IMR-90 (cell line): Measurements from ENCODE around the gene CPEB3. TPM values are rescaled to one million over a fixed set of nuclear protein-coding genes. Genes with fewer than 3 reads are reported as not detected.

Source experiments
- ATAC-seq: fragments of 200-7000 bp; cut with Tn5 transposase; 2 replicates; pipeline ENCODE4 v1.9.1; 2020; ENCODE audit warnings: low read depth, mild to moderate bottlenecking, moderate library complexity
- BruUV-seq: library from RNA; stranded (reverse); fragments of 400-500 nt; replicated peaks from 2 replicates; lab custom pipeline; 2021; lab: Mats Ljungman, UMichigan
- CTCF ChIA-PET: fragments of 300-600 bp; formaldehyde crosslinking; extraction: SDS; loops from one replicate; lab custom pipeline; 2021; ENCODE audit warnings: antibody characterized with exemption; lab: Yijun Ruan, JAX
- POLR2A ChIA-PET: fragments of 300-600 bp; sonication (Branson Sonifier 250); formaldehyde crosslinking; loops from one replicate; lab custom pipeline; 2022; ENCODE audit warnings: antibody characterized with exemption; ENCODE audit not compliant: unreplicated experiment; lab: Charles Lee
- DNase-seq: peaks from one replicate; pipeline ENCODE4 v3.0.0; 2013
- H2AFZ ChIP-seq: replicated peaks from 2 replicates; pipeline ENCODE3; 2013; ENCODE audit warnings: low read length, mild to moderate bottlenecking; ENCODE audit not compliant: poor library complexity
- H2AK5ac ChIP-seq: 2 replicates; pipeline ENCODE4 v1.6.1; 2013; ENCODE audit warnings: low read depth, low read length, inconsistent platforms
- H2AK9ac ChIP-seq: replicated peaks from 2 replicates; pipeline ENCODE3; 2013; ENCODE audit warnings: mild to moderate bottlenecking, low read depth, low read length, moderate library complexity; ENCODE audit not compliant: poor library complexity
- H2BK120ac ChIP-seq: 2 replicates; pipeline ENCODE4 v1.6.1; 2013; ENCODE audit warnings: low read depth, low read length, inconsistent platforms
- H2BK15ac ChIP-seq: 3 replicates; pipeline ENCODE4 v1.6.1; 2013; ENCODE audit warnings: low read depth, low read length, inconsistent platforms
- H2BK20ac ChIP-seq: 2 replicates; pipeline ENCODE4 v1.6.1; 2013; ENCODE audit warnings: low read depth, mild to moderate bottlenecking, inconsistent platforms, low read length, moderate library complexity
- H2BK5ac ChIP-seq: 2 replicates; pipeline ENCODE4 v1.6.1; 2013; ENCODE audit warnings: mild to moderate bottlenecking, low read depth, low read length, inconsistent platforms; ENCODE audit not compliant: poor library complexity, severe bottlenecking
- H3K14ac ChIP-seq: replicated peaks from 2 replicates; pipeline ENCODE4 v1.6.1; 2013; ENCODE audit warnings: low read depth, low read length, inconsistent platforms
- H3K18ac ChIP-seq: 2 replicates; pipeline ENCODE4 v1.6.1; 2013; ENCODE audit warnings: low read depth, low read length, control low read depth
- H3K23ac ChIP-seq: 2 replicates; pipeline ENCODE4 v1.6.1; 2013; ENCODE audit warnings: low read depth, low read length, inconsistent platforms
- H3K27ac ChIP-seq: 2 replicates; pipeline ENCODE4 v1.5.1; 2013; ENCODE audit warnings: mild to moderate bottlenecking, control low read depth, low read length; ENCODE audit not compliant: insufficient read depth
- H3K27me3 ChIP-seq: 2 replicates; pipeline ENCODE4 v1.6.1; 2013; ENCODE audit warnings: low read length; ENCODE audit not compliant: control insufficient read depth, insufficient read depth
- H3K36me3 ChIP-seq: 2 replicates; pipeline ENCODE4 v1.6.1; 2013; ENCODE audit warnings: low read length, mixed read lengths; ENCODE audit not compliant: control insufficient read depth, insufficient read depth
- H3K4ac ChIP-seq: 2 replicates; pipeline ENCODE4 v1.6.1; 2013; ENCODE audit warnings: low read depth, low read length, inconsistent platforms
- H3K4me1 ChIP-seq: 2 replicates; pipeline ENCODE4 v1.6.1; 2013; ENCODE audit warnings: low read length, mixed read lengths; ENCODE audit not compliant: control insufficient read depth, insufficient read depth
- H3K4me2 ChIP-seq: 2 replicates; pipeline ENCODE4 v1.6.1; 2013; ENCODE audit warnings: low read depth, mild to moderate bottlenecking, control low read depth, low read length, moderate library complexity
- H3K4me3 ChIP-seq: 2 replicates; pipeline ENCODE4 v1.5.1; 2013; ENCODE audit warnings: low read depth, mild to moderate bottlenecking, control low read depth, low read length, moderate library complexity; ENCODE audit not compliant: insufficient read depth
- H3K56ac ChIP-seq: 2 replicates; pipeline ENCODE4 v1.6.1; 2013; ENCODE audit warnings: low read length, inconsistent platforms; ENCODE audit not compliant: insufficient read depth; ENCODE audit errors: extremely low read depth
- H3K79me1 ChIP-seq, 2 experiments: 2 replicates each; pipeline ENCODE4 v1.6.1; 2013; ENCODE audit warnings: low read length in 2 of 2, inconsistent platforms in 1 of 2, low read depth in 1 of 2
- H3K9ac ChIP-seq: 2 replicates; pipeline ENCODE4 v1.6.1; 2013; ENCODE audit warnings: low read depth, low read length, control low read depth
- H3K9me1 ChIP-seq: 2 replicates; pipeline ENCODE4 v1.6.1; 2013; ENCODE audit warnings: low read length, inconsistent platforms; ENCODE audit not compliant: insufficient read depth
- H3K9me3 ChIP-seq: 2 replicates; pipeline ENCODE4 v1.6.1; 2013; ENCODE audit warnings: low read length; ENCODE audit not compliant: control insufficient read depth, insufficient read depth
- H4K20me1 ChIP-seq: 2 replicates; pipeline ENCODE4 v1.6.1; 2013; ENCODE audit warnings: low read length, inconsistent platforms; ENCODE audit not compliant: insufficient read depth
- H4K5ac ChIP-seq: 2 replicates; pipeline ENCODE4 v1.6.1; 2013; ENCODE audit warnings: mild to moderate bottlenecking, low read depth, low read length, control low read depth
- H4K8ac ChIP-seq, 2 experiments: 2 replicates each; pipeline ENCODE4 v1.6.1; 2013; ENCODE audit warnings: low read depth in 2 of 2, low read length in 2 of 2, control low read depth in 1 of 2, inconsistent platforms in 1 of 2
- H4K91ac ChIP-seq: 2 replicates; pipeline ENCODE4 v1.6.1; 2013; ENCODE audit warnings: low read depth, low read length, inconsistent platforms; ENCODE audit not compliant: insufficient read depth
- BHLHE40 ChIP-seq: fragments of 150-350 bp; IDR thresholded peaks from 2 replicates; pipeline ENCODE4 v1.6.1; 2016; ENCODE audit warnings: mild to moderate bottlenecking, low read depth, low read length
- CEBPB ChIP-seq: IDR thresholded peaks from 2 replicates; pipeline ENCODE4 v1.6.1; 2012; ENCODE audit warnings: low read depth, low read length, improper control_type of control experiment
- CHD1 ChIP-seq: IDR thresholded peaks from 2 replicates; pipeline ENCODE4 v1.6.1; 2012; ENCODE audit warnings: low read depth, low read length, improper control_type of control experiment
- FOS ChIP-seq: fragments of 150-350 bp; IDR thresholded peaks from 2 replicates; pipeline ENCODE4 v1.6.1; 2016; ENCODE audit warnings: low read depth, low read length
- MAFK ChIP-seq: IDR thresholded peaks from 2 replicates; pipeline ENCODE4 v1.6.1; 2012; ENCODE audit warnings: low read depth, low read length, improper control_type of control experiment
- MAZ ChIP-seq: IDR thresholded peaks from 2 replicates; pipeline ENCODE4 v1.6.1; 2012; ENCODE audit warnings: low read depth, mild to moderate bottlenecking, low read length, improper control_type of control experiment, moderate library complexity, borderline replicate concordance
- MXI1 ChIP-seq: IDR thresholded peaks from 2 replicates; pipeline ENCODE4 v1.6.1; 2012; ENCODE audit warnings: low read depth, mild to moderate bottlenecking, low read length, moderate library complexity, borderline replicate concordance
- NFE2L2 ChIP-seq: fragments of 150-350 bp; IDR thresholded peaks from 2 replicates; pipeline ENCODE4 v1.6.1; 2016; ENCODE audit warnings: low read depth, mild to moderate bottlenecking, low read length
- POLR2A ChIP-seq: IDR thresholded peaks from 2 replicates; pipeline ENCODE4 v1.6.1; 2012; ENCODE audit warnings: mild to moderate bottlenecking, low read depth, low read length
- RAD21 ChIP-seq: IDR thresholded peaks from 2 replicates; pipeline ENCODE4 v1.6.1; 2012; ENCODE audit warnings: low read length, improper control_type of control experiment
- RCOR1 ChIP-seq: IDR thresholded peaks from 2 replicates; pipeline ENCODE4 v1.6.1; 2012; ENCODE audit warnings: mild to moderate bottlenecking, low read length, improper control_type of control experiment; ENCODE audit not compliant: insufficient replicate concordance
- RFX5 ChIP-seq: IDR thresholded peaks from 2 replicates; pipeline ENCODE4 v1.8.0; 2012; ENCODE audit warnings: low read depth, mild to moderate bottlenecking, low read length, moderate library complexity
- SMC3 ChIP-seq: fragments of 150-350 bp; IDR thresholded peaks from 2 replicates; pipeline ENCODE4 v1.6.1; 2016; ENCODE audit warnings: low read depth, mild to moderate bottlenecking, antibody characterized with exemption, low read length, moderate library complexity
- WGBS, 2 experiments: methylation state at CpG; one replicate each; pipeline versions ENCODE4 v1.1.5 to v1.1.7; 2013; ENCODE audit warnings: missing lambda C conversion rate in 2 of 2; ENCODE audit not compliant: insufficient read length in 1 of 2; ENCODE audit errors: extremely low coverage in 2 of 2; 5-methylcytosine and 5-hydroxymethylcytosine counted together
- dilution Hi-C: fragments of 300-500 bp; cut with HindIII; formaldehyde crosslinking; loops from one replicate; pipeline ENCODE4 v1.14.3; 2018; ENCODE audit warnings: low sequenced_read_pairs; ENCODE audit not compliant: unreplicated experiment
- in situ Hi-C: fragments of 300-500 bp; cut with MboI; formaldehyde crosslinking; loops from 3 replicates; pipeline ENCODE4 v1.14.3; 2019; ENCODE audit warnings: low sequenced_read_pairs, inconsistent platforms, mixed read lengths
- intact Hi-C: fragments of 100-400 bp; cut with micrococcal nuclease; formaldehyde crosslinking; loops from 2 replicates; pipeline ENCODE4 v1.10.0; 2022
- polyA plus RNA-seq, 3 experiments: library from polyadenylated mRNA; depleted of rRNA; stranded (reverse); fragments of >200 nt; gene quantifications; 2 replicates each; pipeline ENCODE4 v1.2.3, GENCODE V29; 2012; ENCODE audit warnings: low replicate concordance in 1 of 3
- total RNA-seq: library from RNA; depleted of rRNA; stranded (reverse); fragments of >200 nt; gene quantifications from 2 replicates; pipeline ENCODE4 v1.2.3, GENCODE V29; 2012
- TF ChIP-seq, protein P1 (sequence below): fragments of 150-350 bp; IDR thresholded peaks from 2 replicates; pipeline ENCODE4 v1.6.1; 2016; ENCODE audit warnings: low read depth, mild to moderate bottlenecking, low read length, moderate library complexity, borderline replicate concordance
- TF ChIP-seq, protein P2 (sequence below): fragments of 150-350 bp; IDR thresholded peaks from 2 replicates; pipeline ENCODE4 v1.6.1; 2017; ENCODE audit warnings: mild to moderate bottlenecking, antibody characterized with exemption, low read length, low read depth
- TF ChIP-seq, protein P3 (sequence below): conservative IDR thresholded peaks from 2 replicates; pipeline ENCODE4 v1.5.1; 2012; ENCODE audit warnings: mild to moderate bottlenecking, low read depth, low read length, improper control_type of control experiment

The CPEB3 gene
- total and polyA plus RNA-seq, 2 of the 4 experiments (the other 2 are of a cell fraction): 0.18 to 0.36 TPM

DNA sequence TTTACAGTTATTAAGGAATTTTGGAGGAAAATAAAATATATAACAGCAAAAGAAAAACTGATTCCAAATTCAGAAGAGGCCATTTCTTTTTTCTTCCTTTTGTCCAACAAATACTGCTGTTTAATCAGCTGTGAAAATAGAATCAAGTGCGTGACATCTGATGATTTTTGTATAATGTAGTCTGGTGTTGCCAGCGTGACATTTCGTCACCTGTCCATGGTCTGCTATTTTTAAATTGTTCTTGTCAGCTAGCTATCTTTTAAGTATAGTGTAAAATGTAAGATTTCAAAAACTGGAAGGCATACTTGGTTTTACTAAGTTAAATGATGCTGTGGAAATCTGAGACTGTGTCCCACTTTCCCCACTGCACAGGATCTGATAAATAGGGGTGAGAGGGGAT is 105.9 kb downstream of the CPEB3 start:
- dilution Hi-C loops: no loop called here
- Histone ChIP-seq H2AK9ac (no peak overlapping the region), H3K56ac (no peak overlapping the region), H2BK20ac (no peak overlapping the region), H3K27ac (no peak overlapping the region), H2AFZ (no peak overlapping the region), H4K8ac (no peak overlapping the region), H3K79me1 (no peaks in the 10 kb centered on the region), H4K20me1 (no peaks in the 10 kb centered on the region), H3K36me3 (no peaks in the 10 kb centered on the region), H3K4me1 (no peaks in the 10 kb centered on the region), H3K9me1 (no peaks in the 10 kb centered on the region), H2BK120ac (no peak overlapping the region), H2BK5ac (no peak overlapping the region), H3K4me3 (no peak overlapping the region), H2AK5ac (no peak overlapping the region), H3K14ac (no peak overlapping the region), H4K91ac (no peak overlapping the region), H3K27me3 (no peaks in the 10 kb centered on the region), H3K9me3 (no peaks in the 10 kb centered on the region), H3K4ac (no peak overlapping the region), H3K23ac (no peak overlapping the region), H3K9ac (no peak overlapping the region), H2BK15ac (no peak overlapping the region), H3K4me2 (no peak overlapping the region), H3K18ac (no peak overlapping the region), H4K5ac (no peak overlapping the region)
- WGBS, 2 experiments: no CpG with 5 or more reads among the region's 3 CpGs
- no TSS peak for BruUV-seq
- no peak for DNase-seq
- no peak for ATAC-seq
- POLR2A ChIA-PET: no interaction called here
- intact Hi-C loops: no loop called here
- in situ Hi-C loops: no loop called here
- CTCF ChIA-PET: interaction anchor here (1.4 kb wide), 1 partner anchor 108 kb away, joined by 5 read pairs; no protein-coding TSS in a partner anchor
- TF ChIP-seq BHLHE40 (no peak), MXI1 (no peak), FOS (no peak), NFE2L2 (no peak), CHD1 (no peak), MAFK (no peak), SMC3 (no peak), POLR2A (no peak), RCOR1 (no peak), MAZ (no peak), RAD21 (no peak), CEBPB (no peak), RFX5 (no peak)
- TF ChIP-seq, protein P1, sequence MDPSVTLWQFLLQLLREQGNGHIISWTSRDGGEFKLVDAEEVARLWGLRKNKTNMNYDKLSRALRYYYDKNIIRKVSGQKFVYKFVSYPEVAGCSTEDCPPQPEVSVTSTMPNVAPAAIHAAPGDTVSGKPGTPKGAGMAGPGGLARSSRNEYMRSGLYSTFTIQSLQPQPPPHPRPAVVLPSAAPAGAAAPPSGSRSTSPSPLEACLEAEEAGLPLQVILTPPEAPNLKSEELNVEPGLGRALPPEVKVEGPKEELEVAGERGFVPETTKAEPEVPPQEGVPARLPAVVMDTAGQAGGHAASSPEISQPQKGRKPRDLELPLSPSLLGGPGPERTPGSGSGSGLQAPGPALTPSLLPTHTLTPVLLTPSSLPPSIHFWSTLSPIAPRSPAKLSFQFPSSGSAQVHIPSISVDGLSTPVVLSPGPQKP: no peak
- TF ChIP-seq, protein P2, sequence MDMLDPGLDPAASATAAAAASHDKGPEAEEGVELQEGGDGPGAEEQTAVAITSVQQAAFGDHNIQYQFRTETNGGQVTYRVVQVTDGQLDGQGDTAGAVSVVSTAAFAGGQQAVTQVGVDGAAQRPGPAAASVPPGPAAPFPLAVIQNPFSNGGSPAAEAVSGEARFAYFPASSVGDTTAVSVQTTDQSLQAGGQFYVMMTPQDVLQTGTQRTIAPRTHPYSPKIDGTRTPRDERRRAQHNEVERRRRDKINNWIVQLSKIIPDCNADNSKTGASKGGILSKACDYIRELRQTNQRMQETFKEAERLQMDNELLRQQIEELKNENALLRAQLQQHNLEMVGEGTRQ: no peak
- TF ChIP-seq, protein P3, sequence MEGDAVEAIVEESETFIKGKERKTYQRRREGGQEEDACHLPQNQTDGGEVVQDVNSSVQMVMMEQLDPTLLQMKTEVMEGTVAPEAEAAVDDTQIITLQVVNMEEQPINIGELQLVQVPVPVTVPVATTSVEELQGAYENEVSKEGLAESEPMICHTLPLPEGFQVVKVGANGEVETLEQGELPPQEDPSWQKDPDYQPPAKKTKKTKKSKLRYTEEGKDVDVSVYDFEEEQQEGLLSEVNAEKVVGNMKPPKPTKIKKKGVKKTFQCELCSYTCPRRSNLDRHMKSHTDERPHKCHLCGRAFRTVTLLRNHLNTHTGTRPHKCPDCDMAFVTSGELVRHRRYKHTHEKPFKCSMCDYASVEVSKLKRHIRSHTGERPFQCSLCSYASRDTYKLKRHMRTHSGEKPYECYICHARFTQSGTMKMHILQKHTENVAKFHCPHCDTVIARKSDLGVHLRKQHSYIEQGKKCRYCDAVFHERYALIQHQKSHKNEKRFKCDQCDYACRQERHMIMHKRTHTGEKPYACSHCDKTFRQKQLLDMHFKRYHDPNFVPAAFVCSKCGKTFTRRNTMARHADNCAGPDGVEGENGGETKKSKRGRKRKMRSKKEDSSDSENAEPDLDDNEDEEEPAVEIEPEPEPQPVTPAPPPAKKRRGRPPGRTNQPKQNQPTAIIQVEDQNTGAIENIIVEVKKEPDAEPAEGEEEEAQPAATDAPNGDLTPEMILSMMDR: no peak
